Measurements from ENCODE around the gene TRAF3IP1.

TRAF3IP1 gene

DNA sequence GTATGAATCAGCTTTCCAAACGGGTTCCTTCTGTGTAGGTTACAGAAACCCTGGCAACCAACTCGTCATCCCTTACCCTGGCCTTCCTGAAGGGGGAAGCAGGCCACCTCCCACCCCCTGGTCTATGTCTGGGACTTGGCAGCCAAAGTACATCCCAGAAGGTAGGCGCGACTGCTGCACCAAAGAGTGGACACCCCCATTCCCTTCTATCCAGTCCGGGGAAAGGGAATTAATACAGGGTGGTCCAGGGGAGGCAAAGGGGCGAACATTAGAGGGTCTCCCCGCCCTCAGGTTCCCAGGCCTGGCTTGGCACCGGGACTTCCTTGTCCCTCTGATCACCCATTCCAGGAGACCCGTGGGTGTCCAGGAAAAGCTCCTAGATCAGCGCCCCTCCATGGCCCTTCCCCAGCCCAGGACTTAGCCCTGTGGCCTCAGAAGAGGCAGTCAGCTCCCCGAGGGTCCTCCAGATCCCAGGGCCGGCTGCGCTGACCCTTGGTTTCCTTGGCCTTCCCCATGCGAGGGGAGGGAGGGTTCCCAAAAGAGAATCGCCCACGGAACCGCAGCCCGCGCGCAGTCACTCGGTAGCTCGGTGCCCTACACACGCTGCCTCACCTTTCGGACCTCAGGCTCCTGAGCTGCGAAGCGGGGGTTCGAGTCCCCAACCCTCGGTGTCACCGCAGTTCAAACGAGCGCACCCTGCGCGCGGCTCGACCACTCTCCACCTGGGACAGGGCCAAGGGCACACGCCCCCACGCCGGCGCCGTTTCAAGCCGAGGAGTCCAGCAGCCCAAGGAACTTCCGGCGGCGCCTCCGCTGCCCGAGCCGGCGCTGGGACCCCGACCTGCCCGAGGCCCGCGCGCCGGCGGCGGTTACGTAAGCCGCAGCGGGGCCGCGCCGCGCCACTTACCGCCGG, 32.3 kb upstream of the TRAF3IP1 start, which contains the start of gene PER2:
TSS of gene PER2 (minus strand) at position 874 of the 913 bp plus-strand sequence. CDS start 10,674 bp downstream, outside the sequence.
- TF ChIP-seq ZFP3 (CRISPR knock-in tag; IDR thresholded peaks at IDR 0.05): no peak
- TF ChIP-seq, protein P1, sequence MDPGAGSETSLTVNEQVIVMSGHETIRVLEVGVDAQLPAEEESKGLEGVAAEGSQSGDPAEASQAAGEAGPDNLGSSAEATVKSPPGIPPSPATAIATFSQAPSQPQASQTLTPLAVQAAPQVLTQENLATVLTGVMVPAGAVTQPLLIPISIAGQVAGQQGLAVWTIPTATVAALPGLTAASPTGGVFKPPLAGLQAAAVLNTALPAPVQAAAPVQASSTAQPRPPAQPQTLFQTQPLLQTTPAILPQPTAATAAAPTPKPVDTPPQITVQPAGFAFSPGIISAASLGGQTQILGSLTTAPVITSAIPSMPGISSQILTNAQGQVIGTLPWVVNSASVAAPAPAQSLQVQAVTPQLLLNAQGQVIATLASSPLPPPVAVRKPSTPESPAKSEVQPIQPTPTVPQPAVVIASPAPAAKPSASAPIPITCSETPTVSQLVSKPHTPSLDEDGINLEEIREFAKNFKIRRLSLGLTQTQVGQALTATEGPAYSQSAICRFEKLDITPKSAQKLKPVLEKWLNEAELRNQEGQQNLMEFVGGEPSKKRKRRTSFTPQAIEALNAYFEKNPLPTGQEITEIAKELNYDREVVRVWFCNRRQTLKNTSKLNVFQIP (CRISPR knock-in tag; IDR thresholded peaks at IDR 0.05; ENCODE audit: borderline replicate concordance, low read depth): no peak
- no peak for TF ChIP-seq RARB (CRISPR knock-in tag; IDR thresholded peaks at IDR 0.05)
- TF ChIP-seq, protein P2, sequence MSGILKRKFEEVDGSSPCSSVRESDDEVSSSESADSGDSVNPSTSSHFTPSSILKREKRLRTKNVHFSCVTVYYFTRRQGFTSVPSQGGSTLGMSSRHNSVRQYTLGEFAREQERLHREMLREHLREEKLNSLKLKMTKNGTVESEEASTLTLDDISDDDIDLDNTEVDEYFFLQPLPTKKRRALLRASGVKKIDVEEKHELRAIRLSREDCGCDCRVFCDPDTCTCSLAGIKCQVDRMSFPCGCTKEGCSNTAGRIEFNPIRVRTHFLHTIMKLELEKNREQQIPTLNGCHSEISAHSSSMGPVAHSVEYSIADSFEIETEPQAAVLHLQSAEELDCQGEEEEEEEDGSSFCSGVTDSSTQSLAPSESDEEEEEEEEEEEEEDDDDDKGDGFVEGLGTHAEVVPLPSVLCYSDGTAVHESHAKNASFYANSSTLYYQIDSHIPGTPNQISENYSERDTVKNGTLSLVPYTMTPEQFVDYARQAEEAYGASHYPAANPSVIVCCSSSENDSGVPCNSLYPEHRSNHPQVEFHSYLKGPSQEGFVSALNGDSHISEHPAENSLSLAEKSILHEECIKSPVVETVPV (CRISPR knock-in tag; IDR thresholded peaks at IDR 0.05): no peak
- no peak for TF ChIP-seq TCF4 (CRISPR knock-in tag; IDR thresholded peaks at IDR 0.05; ENCODE audit: borderline replicate concordance)
- no peak for TF ChIP-seq TOX (CRISPR knock-in tag; IDR thresholded peaks at IDR 0.05; ENCODE audit: borderline replicate concordance)
- no peak for TF ChIP-seq PPARA (CRISPR knock-in tag; IDR thresholded peaks at IDR 0.05; ENCODE audit: borderline replicate concordance)
- TF ChIP-seq BACH2 (CRISPR knock-in tag; IDR thresholded peaks at IDR 0.05; ENCODE audit: borderline replicate concordance): no peak
- no peak for TF ChIP-seq ISL1 (CRISPR knock-in tag; IDR thresholded peaks at IDR 0.05)
- TF ChIP-seq ZNF8 (CRISPR knock-in tag; IDR thresholded peaks at IDR 0.05): no peak
- TF ChIP-seq ZC3H10 (CRISPR knock-in tag; IDR thresholded peaks at IDR 0.05): no peak
- ATAC-seq: peak; percentile 65

DNA sequence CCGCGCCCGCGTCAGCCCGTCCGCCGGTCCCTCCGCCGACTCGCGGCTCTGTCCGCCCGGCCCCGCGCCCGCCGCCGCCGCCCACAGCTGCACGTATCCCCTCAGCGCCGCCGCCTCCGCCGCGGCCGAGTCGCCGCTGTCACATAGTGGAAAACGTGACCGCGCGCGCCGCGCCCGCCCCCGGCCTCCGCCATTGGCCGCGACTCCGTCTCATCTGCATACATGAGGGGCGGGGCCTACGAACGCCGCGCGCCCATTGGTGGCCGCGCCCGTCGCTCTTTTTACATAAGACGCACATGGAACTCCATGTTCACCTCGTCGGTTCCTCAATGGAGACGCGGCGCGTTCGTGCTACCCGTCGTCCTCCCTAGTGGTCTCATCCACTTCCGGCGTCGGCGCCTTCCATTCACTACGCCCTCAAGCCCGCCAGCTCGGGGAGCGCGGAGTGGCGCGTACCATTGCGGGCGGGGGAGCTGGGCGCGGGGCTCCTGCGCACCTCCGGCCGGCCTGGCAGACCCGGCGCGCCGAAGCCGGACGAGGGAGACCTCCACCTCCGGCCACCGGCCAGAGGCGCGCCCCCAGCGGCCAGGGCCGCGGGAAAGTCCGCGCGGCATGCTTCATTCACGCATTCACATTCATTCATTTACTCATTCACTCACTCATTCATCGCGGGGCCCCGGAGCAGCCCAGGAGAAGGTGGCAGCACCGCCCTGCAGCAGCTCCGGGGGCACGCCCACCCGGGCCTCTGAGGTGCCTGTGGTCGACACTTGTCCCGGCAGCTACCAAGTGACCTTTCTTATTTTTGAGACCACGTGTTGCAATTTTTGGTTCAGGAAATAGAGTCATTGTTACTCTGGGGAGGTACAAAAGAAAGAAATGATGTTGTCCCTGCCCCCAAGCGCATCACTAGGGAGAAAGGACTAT, 31.4 kb upstream of the TRAF3IP1 start:
- TF ChIP-seq, protein P3, sequence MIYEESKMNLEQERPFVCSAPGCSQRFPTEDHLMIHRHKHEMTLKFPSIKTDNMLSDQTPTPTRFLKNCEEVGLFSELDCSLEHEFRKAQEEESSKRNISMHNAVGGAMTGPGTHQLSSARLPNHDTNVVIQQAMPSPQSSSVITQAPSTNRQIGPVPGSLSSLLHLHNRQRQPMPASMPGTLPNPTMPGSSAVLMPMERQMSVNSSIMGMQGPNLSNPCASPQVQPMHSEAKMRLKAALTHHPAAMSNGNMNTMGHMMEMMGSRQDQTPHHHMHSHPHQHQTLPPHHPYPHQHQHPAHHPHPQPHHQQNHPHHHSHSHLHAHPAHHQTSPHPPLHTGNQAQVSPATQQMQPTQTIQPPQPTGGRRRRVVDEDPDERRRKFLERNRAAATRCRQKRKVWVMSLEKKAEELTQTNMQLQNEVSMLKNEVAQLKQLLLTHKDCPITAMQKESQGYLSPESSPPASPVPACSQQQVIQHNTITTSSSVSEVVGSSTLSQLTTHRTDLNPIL (CRISPR knock-in tag; IDR thresholded peaks at IDR 0.05; ENCODE audit: low read depth): no peak
- TF ChIP-seq ARNTL (CRISPR knock-in tag; IDR thresholded peaks at IDR 0.05; ENCODE audit: borderline replicate concordance, low read depth): peak; percentile 100
- TF ChIP-seq ZNF70 (CRISPR knock-in tag; IDR thresholded peaks at IDR 0.05): no peak
- ATAC-seq: peak; percentile 90

DNA sequence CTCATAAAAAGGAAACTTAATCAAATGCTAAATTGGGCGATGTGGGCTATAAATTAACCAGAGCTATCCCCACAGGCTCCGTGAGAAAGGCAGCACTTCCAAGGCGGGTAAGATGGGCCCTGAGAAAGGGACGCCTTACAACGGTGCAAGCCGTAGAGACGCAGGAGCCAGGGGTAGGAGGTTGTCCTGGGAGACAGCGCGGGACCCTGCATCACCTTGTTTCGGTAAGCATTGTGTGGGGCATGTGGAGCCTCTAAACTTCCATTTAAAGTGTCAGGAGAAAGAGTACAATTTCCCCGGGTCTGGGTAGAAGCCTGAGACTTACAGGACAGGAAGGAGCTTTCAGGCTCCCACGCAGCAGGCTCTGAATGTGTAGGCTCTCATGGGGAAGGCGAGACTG, 30.7 kb upstream of the TRAF3IP1 start:
- no peak for TF ChIP-seq PPARA (CRISPR knock-in tag; IDR thresholded peaks at IDR 0.05; ENCODE audit: borderline replicate concordance)
- TF ChIP-seq, protein P3 (CRISPR knock-in tag; IDR thresholded peaks at IDR 0.05; ENCODE audit: low read depth): no peak
- TF ChIP-seq SNAI2 (CRISPR knock-in tag; IDR thresholded peaks at IDR 0.05): no peak
- TF ChIP-seq TCF4 (CRISPR knock-in tag; IDR thresholded peaks at IDR 0.05; ENCODE audit: borderline replicate concordance): no peak
- TF ChIP-seq, protein P2 (CRISPR knock-in tag; IDR thresholded peaks at IDR 0.05): no peak
- TF ChIP-seq ZFP30 (CRISPR knock-in tag; IDR thresholded peaks at IDR 0.05): no peak
- TF ChIP-seq ARNTL (CRISPR knock-in tag; IDR thresholded peaks at IDR 0.05; ENCODE audit: borderline replicate concordance, low read depth): no peak
- TF ChIP-seq, protein P4, sequence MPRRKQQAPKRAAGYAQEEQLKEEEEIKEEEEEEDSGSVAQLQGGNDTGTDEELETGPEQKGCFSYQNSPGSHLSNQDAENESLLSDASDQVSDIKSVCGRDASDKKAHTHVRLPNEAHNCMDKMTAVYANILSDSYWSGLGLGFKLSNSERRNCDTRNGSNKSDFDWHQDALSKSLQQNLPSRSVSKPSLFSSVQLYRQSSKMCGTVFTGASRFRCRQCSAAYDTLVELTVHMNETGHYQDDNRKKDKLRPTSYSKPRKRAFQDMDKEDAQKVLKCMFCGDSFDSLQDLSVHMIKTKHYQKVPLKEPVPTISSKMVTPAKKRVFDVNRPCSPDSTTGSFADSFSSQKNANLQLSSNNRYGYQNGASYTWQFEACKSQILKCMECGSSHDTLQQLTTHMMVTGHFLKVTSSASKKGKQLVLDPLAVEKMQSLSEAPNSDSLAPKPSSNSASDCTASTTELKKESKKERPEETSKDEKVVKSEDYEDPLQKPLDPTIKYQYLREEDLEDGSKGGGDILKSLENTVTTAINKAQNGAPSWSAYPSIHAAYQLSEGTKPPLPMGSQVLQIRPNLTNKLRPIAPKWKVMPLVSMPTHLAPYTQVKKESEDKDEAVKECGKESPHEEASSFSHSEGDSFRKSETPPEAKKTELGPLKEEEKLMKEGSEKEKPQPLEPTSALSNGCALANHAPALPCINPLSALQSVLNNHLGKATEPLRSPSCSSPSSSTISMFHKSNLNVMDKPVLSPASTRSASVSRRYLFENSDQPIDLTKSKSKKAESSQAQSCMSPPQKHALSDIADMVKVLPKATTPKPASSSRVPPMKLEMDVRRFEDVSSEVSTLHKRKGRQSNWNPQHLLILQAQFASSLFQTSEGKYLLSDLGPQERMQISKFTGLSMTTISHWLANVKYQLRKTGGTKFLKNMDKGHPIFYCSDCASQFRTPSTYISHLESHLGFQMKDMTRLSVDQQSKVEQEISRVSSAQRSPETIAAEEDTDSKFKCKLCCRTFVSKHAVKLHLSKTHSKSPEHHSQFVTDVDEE (CRISPR knock-in tag; IDR thresholded peaks at IDR 0.05): no peak
- no peak for TF ChIP-seq ISL1 (CRISPR knock-in tag; IDR thresholded peaks at IDR 0.05)
- no peak for TF ChIP-seq RARB (CRISPR knock-in tag; IDR thresholded peaks at IDR 0.05)
- no peak for TF ChIP-seq ZNF8 (CRISPR knock-in tag; IDR thresholded peaks at IDR 0.05)
- no peak for TF ChIP-seq ESRRG (CRISPR knock-in tag; IDR thresholded peaks at IDR 0.05)
- TF ChIP-seq ZC3H10 (CRISPR knock-in tag; IDR thresholded peaks at IDR 0.05): no peak
- no peak for TF ChIP-seq ZNF565 (CRISPR knock-in tag; conservative IDR thresholded peaks at IDR 0.05; ENCODE audit: low read depth)
- TF ChIP-seq, protein P1 (CRISPR knock-in tag; IDR thresholded peaks at IDR 0.05; ENCODE audit: borderline replicate concordance, low read depth): no peak
- TF ChIP-seq TOX (CRISPR knock-in tag; IDR thresholded peaks at IDR 0.05; ENCODE audit: borderline replicate concordance): no peak
- no peak for TF ChIP-seq ZNF70 (CRISPR knock-in tag; IDR thresholded peaks at IDR 0.05)
- TF ChIP-seq OSR1 (CRISPR knock-in tag; IDR thresholded peaks at IDR 0.05): no peak
- TF ChIP-seq BACH2 (CRISPR knock-in tag; IDR thresholded peaks at IDR 0.05; ENCODE audit: borderline replicate concordance): no peak
- ATAC-seq: no peak
